ENCODE measurements around the gene FNBP1. TPM values are rescaled to one million over a fixed set of nuclear protein-coding genes. Genes with fewer than 3 reads are reported as not detected.

FNBP1 gene
- total RNA-seq, 4 donors from 2014 or later, result 13.3 to 30.0 (median 17.9) TPM

- ATAC-seq, result no peak
- H3K36me3 ChIP-seq, result peaks cover 4 to 61% of the 10 kb centered on the region in 2 donors
Observed at GRCh38 chr9:130084337-130084736, 41.3 kb upstream of the FNBP1 start.

GRCh38 chr9:130078547-130078946 is 35.6 kb upstream of the FNBP1 start:
- DNase-seq (no peak), ATAC-seq (no peak)
- H3K36me3 ChIP-seq, result peaks cover 4 to 60% of the 10 kb centered on the region in 2 donors

More at GRCh38 chr9:130084337-130084736, 41.3 kb upstream of the FNBP1 start:
- DNase-seq, result no peak
- in situ Hi-C loops (cut with MboI; ENCODE audit: low sequenced_read_pairs in 4 of 4) (loop anchor here in 1 of 4 donors (25.0 kb wide), 1 partner anchor 197 kb away; no protein-coding TSS in a partner anchor), intact Hi-C loops (cut with DNase I; ENCODE audit: low total_unique reads) (no loop called here)
- H3K27ac ChIP-seq, result no peak overlapping the region
- H3K4me3 ChIP-seq, result no peak overlapping the region
- TF ChIP-seq CTCF (IDR thresholded peaks at IDR 0.05 in 4 of 5, conservative IDR thresholded peaks at IDR 0.05 in 1 of 5), result no peak
- no peak for TF ChIP-seq POLR2A (IDR thresholded peaks at IDR 0.05)
- H3K27me3 ChIP-seq, result no peaks in the 10 kb centered on the region
- H3K4me1 ChIP-seq, result no peaks in the 10 kb centered on the region
- H3K9me3 ChIP-seq, result no peaks in the 10 kb centered on the region

GRCh38 chr9:130073373-130073772 is 30.4 kb upstream of the FNBP1 start:
- no peak for DNase-seq
- no peak for ATAC-seq
- in situ Hi-C loops (cut with MboI; ENCODE audit: low sequenced_read_pairs in 4 of 4) (loop anchor here in 1 of 4 donors (25.0 kb wide), 1 partner anchor 186 kb away; no protein-coding TSS in a partner anchor), intact Hi-C loops (cut with DNase I; ENCODE audit: low total_unique reads) (no loop called here)
- H3K36me3 ChIP-seq, result peaks cover 0 to 22% of the 10 kb centered on the region in 2 donors
- H3K4me3 ChIP-seq, result no peak overlapping the region
- peak overlapping the region in 2 of 4 donors; percentile 40 to 47 for H3K27ac ChIP-seq
- H3K9me3 ChIP-seq, result no peaks in the 10 kb centered on the region
- H3K4me1 ChIP-seq, result peaks cover 14 to 21% of the 10 kb centered on the region in 2 donors
- TF ChIP-seq POLR2A (IDR thresholded peaks at IDR 0.05) (no peak), CTCF (IDR thresholded peaks at IDR 0.05 in 4 of 5, conservative IDR thresholded peaks at IDR 0.05 in 1 of 5) (no peak)
- H3K27me3 ChIP-seq, result no peaks in the 10 kb centered on the region

More at GRCh38 chr9:130078547-130078946, 35.6 kb upstream of the FNBP1 start:
- TF ChIP-seq CTCF (IDR thresholded peaks at IDR 0.05 in 4 of 5, conservative IDR thresholded peaks at IDR 0.05 in 1 of 5) (no peak), POLR2A (IDR thresholded peaks at IDR 0.05) (no peak)
- Histone ChIP-seq H3K4me3 (no peak overlapping the region), H3K9me3 (no peaks in the 10 kb centered on the region), H3K4me1 (peaks cover 2 to 10% of the 10 kb centered on the region in 2 donors), H3K27ac (no peak overlapping the region), H3K27me3 (no peaks in the 10 kb centered on the region)
- intact Hi-C loops (cut with DNase I; ENCODE audit: low total_unique reads) (no loop called here), in situ Hi-C loops (cut with MboI; ENCODE audit: low sequenced_read_pairs in 4 of 4) (loop anchor here in 1 of 4 donors (25.0 kb wide), 1 partner anchor 191 kb away; no protein-coding TSS in a partner anchor)

- in situ Hi-C loops (cut with MboI; ENCODE audit: low sequenced_read_pairs in 4 of 4), result loop anchor here in 1 of 4 donors (25.0 kb wide), 1 partner anchor 185 kb away; no protein-coding TSS in a partner anchor
- no peak for TF ChIP-seq CTCF (IDR thresholded peaks at IDR 0.05 in 4 of 5, conservative IDR thresholded peaks at IDR 0.05 in 1 of 5)
- TF ChIP-seq POLR2A (IDR thresholded peaks at IDR 0.05), result no peak
- H3K4me1 ChIP-seq, result peaks cover 15 to 21% of the 10 kb centered on the region in 2 donors
- peaks cover 0 to 17% of the 10 kb centered on the region in 2 donors for H3K36me3 ChIP-seq
- no peaks in the 10 kb centered on the region for H3K27me3 ChIP-seq
- H3K9me3 ChIP-seq, result no peaks in the 10 kb centered on the region
- ATAC-seq (no peak), DNase-seq (no peak)
- no peak overlapping the region for H3K4me3 ChIP-seq
- peak overlapping the region in 1 of 4 donors; percentile 47 for H3K27ac ChIP-seq
- intact Hi-C loops (cut with DNase I; ENCODE audit: low total_unique reads), result no loop called here
Observed at GRCh38 chr9:130072515-130073235, 29.7 kb upstream of the FNBP1 start.
